Dermis microvascular lymphatic vessel endothelial cell (primary cell): Measurements from ENCODE around the gene DUSP7. TPM values are rescaled to one million over a fixed set of nuclear protein-coding genes. Genes with fewer than 3 reads are reported as not detected.
A peak's percentile ranks its signal among the peaks of the same experiment; 100 is the strongest.

ENCODE experiments used
- DNase-seq, 2 donors: peaks; one replicate each; pipeline versions ENCODE4 v3.0.0 to v3.0.0-alpha.2; 2010; ENCODE audit warnings: low read depth in 2 of 2
- total RNA-seq: library from RNA; depleted of rRNA; stranded (reverse); fragments of >200 nt; gene quantifications from 2 replicates; pipeline ENCODE4 v1.2.1, GENCODE V29; 2014

The DUSP7 gene
- 6.9 and 8.7 TPM in 2 replicates for total RNA-seq

GRCh38 chr3:52056521-52056967 lies at the start of gene DUSP7:
DUSP7 (minus strand) TSS chr3:52056571; CDS start chr3:52056366, 205 bp downstream.
- peak in 1 of 2 donors; percentile 77 for DNase-seq

DNA sequence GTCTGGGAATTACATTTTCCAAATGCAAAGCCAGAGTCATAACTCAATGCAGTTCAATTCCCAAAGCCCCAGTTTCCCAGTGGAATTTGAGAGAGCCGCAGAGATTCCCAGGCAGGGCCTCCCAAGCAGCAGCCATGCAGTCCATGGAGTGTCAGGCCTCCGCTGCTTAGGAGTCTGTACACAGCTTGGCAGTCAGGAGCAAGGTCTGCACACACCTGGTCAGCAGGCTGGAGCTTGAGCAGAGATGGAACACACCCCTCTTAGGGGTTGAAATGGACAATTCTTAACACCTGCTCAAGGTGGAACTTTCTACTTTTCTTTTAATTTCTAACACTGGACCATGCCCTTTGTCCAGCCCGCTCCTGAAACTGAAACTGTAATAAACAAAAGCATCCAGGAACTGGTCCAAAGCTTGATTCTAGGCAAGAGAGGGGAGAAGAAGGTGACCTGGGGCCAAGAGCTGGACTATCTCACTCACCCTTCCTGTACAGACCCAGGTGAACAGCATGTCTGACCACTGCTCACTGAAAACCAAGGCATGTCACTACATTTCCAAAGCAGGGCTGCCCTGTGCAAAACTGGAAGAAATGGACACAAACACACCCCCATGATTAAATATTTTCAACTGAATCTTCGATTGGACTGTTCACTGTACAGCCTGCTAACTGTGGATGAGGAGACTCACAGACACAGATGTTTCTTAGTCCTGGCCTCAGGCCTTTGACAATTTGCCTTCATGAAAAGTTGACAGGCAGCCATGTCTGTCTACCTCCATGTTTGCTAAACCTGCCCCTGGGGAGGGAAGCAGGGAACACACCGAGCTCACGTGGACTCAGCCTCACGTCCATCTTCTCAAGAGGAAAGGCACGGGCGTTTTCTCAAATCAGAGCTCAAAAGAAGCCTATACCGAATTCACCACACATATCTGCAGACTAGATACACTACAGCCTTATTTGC lies 48.6 kb upstream of the DUSP7 start:
- DNase-seq = no peak

DNA sequence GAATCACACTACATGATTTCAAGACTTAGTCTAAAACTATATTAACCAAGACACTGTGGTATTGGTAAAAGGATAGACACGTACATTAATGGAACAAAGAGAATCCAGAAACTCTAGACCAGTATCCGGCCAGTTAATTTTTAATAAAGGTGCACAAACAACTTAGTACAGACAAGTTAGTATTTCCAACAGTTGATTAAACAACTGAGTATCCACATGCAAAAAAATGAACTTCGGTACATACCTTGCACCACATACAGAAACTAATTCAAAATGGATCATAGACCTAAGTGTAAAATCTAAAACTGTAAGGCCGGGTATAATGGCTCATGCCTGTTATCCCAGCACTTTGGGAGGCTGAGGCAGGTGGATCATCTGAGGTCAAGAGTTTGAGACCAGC lies 46.6 kb upstream of the DUSP7 start:
- no peak for DNase-seq

GRCh38 chr3:52099001-52099401 lies 42.6 kb upstream of the DUSP7 start:
- DNase-seq = no peak

GRCh38 chr3:52097851-52098507 lies 41.6 kb upstream of the DUSP7 start:
- DNase-seq = no peak

- no peak for DNase-seq
Measured at GRCh38 chr3:52095990-52096775, 39.8 kb upstream of the DUSP7 start.

- DNase-seq = no peak
Measured at GRCh38 chr3:52094571-52095485, 38.5 kb upstream of the DUSP7 start.

- DNase-seq = peak in 1 of 2 donors; percentile 24
Measured at GRCh38 chr3:52093756-52094545, 37.6 kb upstream of the DUSP7 start.

DNA sequence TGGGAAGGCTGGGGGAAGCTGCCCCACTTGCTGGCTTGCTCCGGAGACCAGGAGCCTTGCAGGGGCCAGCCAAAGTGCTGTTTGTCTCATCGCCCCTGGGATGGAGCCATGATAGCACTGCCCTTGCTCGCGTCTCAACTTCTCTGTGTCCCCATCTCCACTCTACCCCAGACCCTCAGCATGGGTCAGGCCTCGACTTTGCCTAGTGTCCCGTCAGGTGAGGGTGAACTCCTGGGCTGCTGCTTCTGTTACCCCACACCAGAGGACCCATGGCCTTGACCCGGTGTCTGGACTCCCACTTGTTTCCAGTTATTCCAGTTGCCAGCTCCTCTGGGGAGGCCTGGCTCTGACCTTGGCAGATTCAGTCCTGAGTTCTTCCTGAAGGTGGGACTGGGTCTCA lies 36.5 kb upstream of the DUSP7 start:
- no peak for DNase-seq

- DNase-seq = no peak
Measured at GRCh38 chr3:52092271-52092660, 35.9 kb upstream of the DUSP7 start.

DNA sequence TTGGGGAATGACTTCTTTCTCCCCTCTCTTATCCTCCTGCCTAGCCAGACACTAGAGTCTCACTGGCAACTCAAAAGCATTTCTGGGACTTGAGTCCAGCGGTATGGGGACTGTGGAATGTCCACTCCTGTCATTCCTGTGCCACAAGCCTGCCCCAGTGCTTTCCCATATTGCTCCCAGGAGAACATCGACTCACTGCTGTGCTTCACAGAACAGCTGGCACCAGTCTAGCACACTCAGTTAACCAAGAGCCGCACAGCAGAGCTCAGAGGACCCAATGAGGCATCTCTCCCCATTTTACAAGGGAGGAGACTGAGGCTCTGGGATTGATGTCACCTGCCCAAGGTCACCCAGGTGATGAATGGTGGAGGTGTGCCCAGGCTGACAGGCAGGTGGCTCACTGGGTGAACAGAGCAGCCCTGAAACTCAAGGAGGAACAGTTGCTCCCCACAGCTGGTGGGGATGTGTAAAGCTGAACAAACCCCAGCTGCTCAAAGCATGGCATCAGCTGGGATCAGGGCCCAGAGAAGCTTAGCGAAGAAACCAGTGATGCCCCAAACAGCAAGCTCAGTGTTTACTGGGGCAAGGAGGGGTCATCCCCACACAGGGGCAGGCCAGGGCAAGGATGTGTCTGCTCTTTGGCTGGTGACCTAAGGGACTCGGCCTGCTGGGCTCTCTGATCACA lies 35.4 kb upstream of the DUSP7 start:
- DNase-seq = no peak

DNA sequence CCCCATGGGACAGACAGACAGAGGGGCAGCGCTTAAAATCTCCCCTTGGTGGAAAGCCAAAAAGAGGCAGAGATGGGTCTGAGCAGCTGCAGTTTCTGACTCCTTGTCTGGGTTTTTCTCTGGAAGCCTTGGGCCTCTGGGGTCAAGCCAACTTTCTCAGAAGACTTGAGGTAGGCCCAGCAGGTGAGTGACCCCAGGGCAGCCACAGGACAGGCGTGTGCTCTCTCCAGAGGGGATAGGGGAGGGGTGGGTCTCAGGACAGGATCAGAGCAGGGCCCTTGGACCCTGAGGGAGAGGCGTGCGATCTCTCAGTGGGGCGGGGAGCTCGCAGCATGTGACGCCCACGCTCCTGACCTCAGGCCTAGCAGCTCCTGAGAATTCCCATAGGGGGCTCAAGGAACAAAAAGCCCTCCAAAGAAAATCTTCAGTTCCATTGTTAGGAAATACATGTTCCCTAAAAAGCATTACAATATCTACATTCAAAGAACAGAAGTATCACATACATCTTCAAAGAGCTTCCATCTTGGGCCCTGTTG lies 34.6 kb upstream of the DUSP7 start:
- no peak for DNase-seq

DNA sequence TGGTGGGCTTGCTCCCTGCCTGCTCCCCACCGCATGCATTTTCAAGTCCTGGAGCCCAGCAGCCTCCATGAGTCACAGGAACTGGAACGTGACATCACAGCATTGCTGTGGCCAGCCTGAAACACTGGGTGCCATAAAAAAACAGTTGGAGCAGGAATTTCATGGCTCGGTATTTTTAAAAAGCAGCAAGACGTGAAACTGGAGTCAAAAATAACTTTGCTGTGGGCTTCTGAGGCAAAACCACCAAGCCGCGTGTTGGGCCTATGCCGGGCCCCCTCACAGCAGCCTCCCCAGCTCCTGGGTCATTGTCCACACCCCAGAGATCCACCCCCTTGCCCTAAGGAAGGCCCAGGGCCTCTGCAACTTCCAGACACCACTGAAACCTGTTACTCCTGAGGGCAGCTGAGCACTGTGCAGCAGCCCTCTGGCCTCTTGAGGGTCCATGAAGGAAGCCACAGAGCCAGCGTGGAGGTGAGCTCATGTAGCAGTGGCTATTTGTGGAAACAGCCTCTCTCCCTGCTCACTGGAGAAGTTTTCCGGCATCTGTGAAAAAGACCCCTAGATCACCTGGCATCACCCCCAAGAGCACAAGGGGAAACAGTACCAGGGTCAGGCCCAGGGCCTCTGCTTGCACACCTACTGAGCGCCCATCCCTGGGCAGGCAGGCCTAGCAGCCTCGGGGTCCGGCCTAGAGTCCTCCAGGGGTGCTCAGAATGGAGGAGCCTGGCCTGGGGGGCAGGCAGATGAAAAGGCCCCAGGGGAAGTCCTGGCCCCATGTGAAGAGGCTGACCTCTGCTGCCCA lies 34.0 kb upstream of the DUSP7 start:
- peak; percentile 67 to 85 for DNase-seq

DNA sequence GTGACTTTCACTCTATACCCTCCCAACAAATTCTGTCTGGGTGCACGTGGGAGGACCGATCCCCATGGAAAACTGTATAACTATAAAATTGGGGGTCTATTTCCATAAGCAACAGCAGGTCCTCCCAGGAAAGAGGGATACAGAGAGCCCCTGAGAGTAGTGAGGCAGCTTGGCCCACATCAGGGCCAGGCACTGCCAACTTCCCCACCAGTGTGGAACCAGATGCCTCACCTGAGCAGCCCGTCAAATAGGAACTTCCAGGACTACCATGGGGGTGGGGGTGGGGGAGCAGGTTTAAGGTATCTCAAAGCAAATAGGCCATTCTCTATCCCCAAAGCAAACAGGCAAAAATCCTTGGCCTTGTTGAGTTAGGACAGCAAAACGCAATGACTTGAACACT lies 33.3 kb upstream of the DUSP7 start:
- DNase-seq = no peak

GRCh38 chr3:52088445-52089367 lies 32.3 kb upstream of the DUSP7 start:
- DNase-seq = peak; percentile 43 to 60

DNA sequence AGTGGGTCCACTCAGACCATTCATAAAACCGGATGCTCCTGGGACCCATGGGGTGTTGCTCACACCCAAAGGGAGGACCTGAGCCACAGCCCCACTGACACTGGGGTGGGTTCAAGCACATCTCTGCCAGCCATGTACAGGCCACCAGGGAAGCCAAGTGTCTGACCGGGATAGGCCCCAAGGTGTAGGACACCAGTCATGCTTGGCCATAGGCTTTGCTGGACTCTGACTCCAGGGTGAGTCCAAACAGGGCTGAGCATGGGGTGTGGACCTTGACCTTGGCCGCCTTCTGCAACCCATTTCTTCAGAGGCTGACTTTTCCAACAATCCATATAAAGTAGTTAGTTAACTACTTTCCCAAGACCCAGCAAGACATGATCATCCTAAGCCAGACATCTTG lies 31.4 kb upstream of the DUSP7 start:
- no peak for DNase-seq
